ENCODE data around the gene ADCY3. TPM values are rescaled to one million over a fixed set of nuclear protein-coding genes. Genes with fewer than 3 reads are reported as not detected.
A peak's percentile ranks its signal among the peaks of the same experiment; 100 is the strongest.

Gene ADCY3
- total RNA-seq, 1 donor from 2014 or later, result 19.8 TPM

DNA sequence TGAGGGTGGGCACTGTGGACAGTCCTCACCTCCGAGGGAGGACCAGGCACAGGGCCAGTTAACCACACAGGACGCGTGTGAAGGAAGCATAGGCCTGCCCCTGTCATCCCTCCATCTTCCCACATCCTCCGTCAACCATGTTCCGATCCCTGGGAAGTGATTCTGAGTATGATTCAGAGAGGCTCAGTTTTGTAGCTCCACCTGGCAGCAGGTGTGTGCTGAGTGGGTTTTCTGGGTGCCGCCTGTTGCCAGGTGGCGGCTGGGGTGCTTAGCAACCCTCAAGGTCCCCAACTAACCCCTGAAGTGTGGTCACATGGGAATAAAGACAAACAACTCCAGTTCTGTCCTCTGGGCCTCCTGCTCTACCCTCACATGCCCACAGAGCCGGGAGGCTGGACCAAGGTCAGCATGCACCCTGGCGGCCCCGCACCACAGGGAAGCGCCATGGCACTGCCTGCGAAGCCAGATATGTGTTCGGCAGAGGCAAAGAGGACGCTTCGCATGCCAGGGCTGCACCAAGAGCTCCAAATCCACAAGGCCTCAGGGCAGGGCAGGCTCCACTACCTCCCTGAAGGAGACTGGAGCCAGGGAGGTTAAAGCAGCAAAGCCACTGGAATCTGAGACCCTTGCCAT lies 60.0 kb downstream of the ADCY3 start:
- DNase-seq (no peak), ATAC-seq (ENCODE audit: poor library complexity) (no peak)
- intact Hi-C loops (cut with DNase I), result no loop called here

DNA sequence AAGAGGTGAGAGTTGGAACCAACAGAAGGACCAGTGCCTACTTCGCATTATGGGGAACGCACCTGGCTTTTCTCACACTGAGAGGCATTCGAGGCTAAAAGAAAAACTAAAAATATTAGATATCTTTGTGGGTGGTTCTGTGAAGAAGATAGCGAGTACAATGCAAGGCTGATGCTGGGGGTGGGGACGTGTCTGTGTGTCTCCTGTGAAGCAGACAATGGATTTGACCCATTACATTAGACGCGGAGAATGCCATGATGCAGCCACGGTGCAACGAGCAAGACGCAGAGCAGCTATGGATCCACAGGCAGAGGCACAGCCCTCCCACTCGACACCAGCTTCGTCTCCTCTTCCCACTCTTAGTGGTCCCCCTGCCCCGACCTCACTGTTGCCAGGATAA lies 61.0 kb downstream of the ADCY3 start:
- intact Hi-C loops (cut with DNase I), result no loop called here
- ATAC-seq (ENCODE audit: poor library complexity), result no peak

GRCh38 chr2:24857746-24858145 lies 62.3 kb downstream of the ADCY3 start:
- ATAC-seq (ENCODE audit: poor library complexity) (no peak), DNase-seq (no peak)
- intact Hi-C loops (cut with DNase I), result no loop called here

More for the DNA sequence above, 61.0 kb downstream of the ADCY3 start:
- no peak for DNase-seq

- intact Hi-C loops (cut with DNase I), result no loop called here
- peak; percentile 24 for ATAC-seq (ENCODE audit: poor library complexity)
- DNase-seq, result no peak
Measured at GRCh38 chr2:24856791-24857211, 63.2 kb downstream of the ADCY3 start.

GRCh38 chr2:24855726-24856125 lies 64.3 kb downstream of the ADCY3 start:
- ATAC-seq (ENCODE audit: poor library complexity), result peak; percentile 65
- intact Hi-C loops (cut with DNase I), result no loop called here
- DNase-seq, result peak; percentile 81

GRCh38 chr2:24855022-24855622 lies 64.9 kb downstream of the ADCY3 start:
- peak; percentile 62 for ATAC-seq (ENCODE audit: poor library complexity)
- no peak for DNase-seq
- intact Hi-C loops (cut with DNase I), result no loop called here

- intact Hi-C loops (cut with DNase I), result no loop called here
- DNase-seq (no peak), ATAC-seq (ENCODE audit: poor library complexity) (no peak)
Measured at GRCh38 chr2:24853996-24854395, 66.0 kb downstream of the ADCY3 start.

- ATAC-seq (ENCODE audit: poor library complexity) (no peak), DNase-seq (no peak)
- intact Hi-C loops (cut with DNase I), result no loop called here
Measured at GRCh38 chr2:24853046-24853445, 67.0 kb downstream of the ADCY3 start.

DNA sequence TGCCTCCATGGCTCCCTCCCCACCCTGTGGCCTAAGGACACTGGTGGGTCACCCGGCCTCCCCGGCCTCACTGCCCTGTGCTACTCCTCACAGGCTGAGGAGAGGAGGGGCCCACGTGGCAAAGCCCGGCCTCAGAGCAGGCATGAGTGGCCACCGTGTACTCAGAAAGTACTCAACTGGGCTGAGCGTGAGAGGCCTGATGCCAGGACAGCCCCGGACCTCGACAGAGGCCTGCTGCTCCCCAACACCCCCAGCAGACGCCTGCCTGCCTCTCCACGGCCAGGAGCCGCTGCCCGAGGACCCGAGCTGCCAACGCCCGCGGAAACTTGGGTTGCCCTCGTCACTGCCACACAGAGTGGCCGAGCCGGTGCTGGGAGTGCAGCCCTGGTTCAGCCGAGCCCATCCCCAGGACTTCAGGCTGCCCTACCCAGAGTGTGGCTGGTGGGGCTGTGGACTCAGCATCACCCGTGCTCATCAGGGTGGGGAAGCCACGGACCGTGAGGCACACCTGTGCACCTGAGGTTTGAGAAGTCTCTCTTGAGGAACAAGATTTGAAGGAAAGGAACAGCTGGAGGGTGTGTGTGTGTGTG lies 67.5 kb downstream of the ADCY3 start:
- DNase-seq, result no peak
- ATAC-seq (ENCODE audit: poor library complexity), result no peak
- intact Hi-C loops (cut with DNase I), result no loop called here

DNA sequence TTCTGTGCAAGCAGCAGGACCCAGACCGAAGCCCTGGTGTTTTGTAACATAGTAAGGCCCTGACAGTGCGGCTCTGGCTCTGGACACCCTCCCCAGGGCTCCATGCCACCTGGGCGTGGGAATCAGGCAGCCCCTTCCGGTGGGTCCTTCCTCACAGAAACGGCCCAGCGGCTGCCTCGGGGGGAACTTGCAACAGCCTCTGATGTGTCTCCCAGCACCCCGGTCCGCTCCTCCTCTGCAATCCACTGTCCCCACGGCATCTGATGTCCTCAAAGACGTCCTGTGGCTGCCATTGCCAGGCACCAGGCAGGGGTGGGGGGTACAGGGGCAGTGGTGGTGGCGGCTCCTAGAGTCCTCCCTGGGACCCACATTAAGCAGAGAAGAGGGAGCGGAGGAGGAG lies 68.0 kb downstream of the ADCY3 start:
- intact Hi-C loops (cut with DNase I), result no loop called here
- no peak for DNase-seq
- no peak for ATAC-seq (ENCODE audit: poor library complexity)

GRCh38 chr2:24850944-24851343 lies 69.1 kb downstream of the ADCY3 start:
- ATAC-seq (ENCODE audit: poor library complexity) (no peak), DNase-seq (no peak)
- intact Hi-C loops (cut with DNase I), result no loop called here

DNA sequence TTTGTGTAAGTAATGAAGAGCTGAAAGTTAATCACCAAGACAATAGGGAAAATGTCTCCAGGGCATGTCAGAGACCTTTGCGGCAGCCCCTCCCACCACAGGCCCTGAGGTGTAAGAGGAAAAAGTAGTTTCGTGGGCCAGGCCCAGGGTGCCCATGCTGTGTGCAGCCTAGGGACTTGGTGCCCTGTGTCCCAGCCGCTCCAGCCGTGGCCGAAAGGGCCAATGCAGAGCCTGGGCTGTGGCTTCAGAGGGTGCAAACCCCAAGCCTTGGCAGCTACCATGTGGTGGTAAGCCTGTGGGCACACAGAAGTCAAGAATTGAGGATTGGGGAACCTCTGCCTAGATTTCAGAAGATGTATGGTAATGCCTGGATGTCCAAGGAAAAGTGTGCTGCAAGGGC lies 74.3 kb downstream of the ADCY3 start:
- no peak for DNase-seq
- intact Hi-C loops (cut with DNase I), result no loop called here
- no peak for ATAC-seq (ENCODE audit: poor library complexity)

GRCh38 chr2:24844023-24844685 lies 75.9 kb downstream of the ADCY3 start:
- no peak for ATAC-seq (ENCODE audit: poor library complexity)
- no peak for DNase-seq
- intact Hi-C loops (cut with DNase I), result no loop called here

GRCh38 chr2:24843330-24843860 lies 76.6 kb downstream of the ADCY3 start:
- DNase-seq, result no peak
- intact Hi-C loops (cut with DNase I), result no loop called here

DNA sequence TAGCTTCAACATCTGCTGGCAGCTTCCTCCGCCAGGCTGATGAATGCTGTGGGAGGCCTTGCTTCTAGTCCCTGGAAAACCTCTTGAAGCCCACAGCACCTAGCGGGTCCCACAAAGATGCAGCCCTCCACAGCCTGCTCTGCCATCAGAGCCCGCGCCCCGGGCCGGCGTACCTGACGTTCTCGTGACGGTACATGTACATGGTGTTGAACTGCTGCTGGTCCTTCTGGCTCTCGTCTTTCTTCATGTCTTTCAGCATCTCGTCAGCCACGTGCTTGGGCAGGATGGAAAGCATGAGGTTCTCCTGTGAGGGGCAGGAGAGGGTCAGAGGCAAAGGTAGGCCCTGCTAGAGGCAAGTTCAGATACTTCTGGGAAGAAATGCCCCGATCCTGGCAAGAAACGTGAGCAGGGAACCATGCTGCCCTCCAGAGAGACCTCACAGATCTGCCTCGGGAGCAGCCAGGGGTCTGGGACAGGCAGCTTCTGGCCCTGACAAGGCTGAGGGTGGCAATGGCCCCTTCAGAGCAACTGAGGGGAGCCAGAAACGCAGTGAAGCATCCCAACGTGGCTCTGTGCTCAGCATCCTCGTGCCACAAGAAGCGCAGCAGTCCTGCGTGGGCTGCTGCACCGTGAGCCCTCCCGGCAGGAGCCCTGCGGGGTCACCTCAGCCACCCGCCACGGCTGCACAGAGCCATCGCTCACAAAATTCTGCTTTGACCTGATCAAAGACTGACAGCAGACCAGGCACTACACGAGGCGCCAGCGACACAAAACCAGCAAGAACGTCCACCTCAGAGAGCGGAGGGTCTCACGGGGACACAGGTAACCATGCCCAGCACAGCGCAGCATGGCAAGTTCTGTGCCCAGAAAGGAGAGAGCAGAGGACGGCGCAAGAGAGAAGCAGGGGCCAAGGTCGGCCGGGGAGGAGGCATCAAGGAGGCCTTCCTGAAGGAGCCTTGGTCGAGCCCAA lies 77.7 kb downstream of the ADCY3 start:
- DNase-seq (no peak), ATAC-seq (ENCODE audit: poor library complexity) (no peak)
- intact Hi-C loops (cut with DNase I), result no loop called here

More at GRCh38 chr2:24843330-24843860, 76.6 kb downstream of the ADCY3 start:
- ATAC-seq (ENCODE audit: poor library complexity), result no peak

DNA sequence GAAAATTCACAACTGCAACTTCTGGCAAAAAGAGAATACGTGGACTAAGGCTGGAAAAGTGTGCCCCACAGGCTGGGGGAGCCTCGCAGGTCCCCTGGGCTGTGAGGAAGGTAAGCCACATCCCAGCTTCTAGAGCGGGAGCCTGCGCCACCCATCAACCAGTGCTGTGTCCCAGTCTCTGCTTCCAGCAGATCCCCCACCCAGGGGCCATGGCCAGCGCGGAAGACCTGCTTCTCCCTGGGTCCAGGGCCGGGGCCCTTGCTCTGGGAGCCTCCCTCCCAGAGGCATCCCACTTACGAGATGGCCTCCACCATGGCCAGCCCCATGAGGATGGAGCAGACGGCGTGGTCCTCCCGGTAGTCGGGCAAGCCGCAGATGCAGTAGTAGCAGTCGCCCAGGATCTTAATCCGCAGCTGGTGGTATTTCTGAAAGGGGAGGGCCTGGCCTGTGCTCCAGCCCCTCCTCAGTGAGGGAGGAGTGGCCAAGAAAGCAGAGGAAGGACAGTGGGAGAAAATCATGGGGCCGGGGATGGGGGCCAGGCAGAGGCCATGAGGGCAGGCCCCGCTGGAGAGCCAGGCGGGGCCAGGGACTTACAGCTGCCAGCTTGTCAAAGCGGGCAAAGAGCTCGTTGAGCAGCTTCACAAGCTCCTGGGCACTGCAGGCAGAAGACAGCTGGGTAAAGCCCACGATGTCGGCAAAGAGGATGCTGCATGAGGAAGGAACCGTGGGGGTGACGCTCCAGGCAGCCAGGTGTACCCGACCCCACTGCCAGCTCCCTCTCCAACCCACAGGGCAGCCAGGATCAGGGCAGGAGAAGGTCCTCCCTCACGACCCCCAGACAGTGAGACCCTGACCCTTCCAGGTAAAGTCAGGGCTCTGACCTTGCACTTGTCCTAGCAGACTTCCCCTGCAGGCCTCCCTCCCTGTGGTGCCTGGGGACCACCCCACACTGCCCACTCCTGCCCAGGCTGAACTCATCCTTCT lies 78.8 kb downstream of the ADCY3 start:
- intact Hi-C loops (cut with DNase I), result no loop called here
- ATAC-seq (ENCODE audit: poor library complexity) (no peak), DNase-seq (no peak)

- no peak for DNase-seq
- intact Hi-C loops (cut with DNase I), result no loop called here
Measured at GRCh38 chr2:24840164-24840869, 79.7 kb downstream of the ADCY3 start.

More at GRCh38 chr2:24840164-24840869, 79.7 kb downstream of the ADCY3 start:
- no peak for ATAC-seq (ENCODE audit: poor library complexity)

All from Right ventricle myocardium superior (tissue), 1 donor.